Measurements from ENCODE around the gene IGFBP3. TPM values are rescaled to one million over a fixed set of nuclear protein-coding genes. Genes with fewer than 3 reads are reported as not detected.
A peak's percentile ranks its signal among the peaks of the same experiment; 100 is the strongest.

Gene IGFBP3
- total and polyA plus RNA-seq, 2 of the 13 experiments (the other 11 are each of a cell fraction or from before 2014, with no cell fraction given), result 57.5 TPM; not detected in 1

GRCh38 chr7:45890125-45890901 lies 30.8 kb downstream of the IGFBP3 start (continued):
- TF ChIP-seq FOXA1 (IDR thresholded peaks at IDR 0.05), result no peak
- TF ChIP-seq FOXA1 (CRISPR knock-in tag; IDR thresholded peaks at IDR 0.05), result no peak
- TF ChIP-seq ZNF468 (CRISPR knock-in tag; IDR thresholded peaks at IDR 0.05), result 0 out of 2 replicates have a peak, but pooled peaks have one; percentile 62
- TF ChIP-seq HOXA3 (CRISPR knock-in tag; IDR thresholded peaks at IDR 0.05), result peak; percentile 28; the same call in 1 of the 2 replicates
- no peak for TF ChIP-seq ZNF318 (CRISPR knock-in tag; IDR thresholded peaks at IDR 0.05)
- TF ChIP-seq ZNF782 (CRISPR knock-in tag; IDR thresholded peaks at IDR 0.05; ENCODE audit: borderline replicate concordance), result no peak
- TF ChIP-seq SRY (CRISPR knock-in tag; IDR thresholded peaks at IDR 0.05), result peak; percentile 66; the same call in 1 of the 2 replicates
- TF ChIP-seq ZNF629 (CRISPR knock-in tag; conservative IDR thresholded peaks at IDR 0.05), result peak; percentile 55; the same call in 1 of the 2 replicates
- no peak; the same call in 1 of the 2 replicates for TF ChIP-seq BATF2 (CRISPR knock-in tag; IDR thresholded peaks at IDR 0.05)
- TF ChIP-seq ZNF274 (CRISPR knock-in tag; IDR thresholded peaks at IDR 0.05), result no peak
- peak; percentile 72 for TF ChIP-seq ZNF232 (CRISPR knock-in tag; IDR thresholded peaks at IDR 0.05; ENCODE audit: borderline replicate concordance)
- peak; percentile 27; the same call in 1 of the 2 replicates for TF ChIP-seq SP4 (CRISPR knock-in tag; IDR thresholded peaks at IDR 0.05)
- TF ChIP-seq ZNF605 (CRISPR knock-in tag; IDR thresholded peaks at IDR 0.05), result peak; percentile 81
- TF ChIP-seq NR2F6 (IDR thresholded peaks at IDR 0.05), result no peak
- peak; percentile 5; the same call in 1 of the 2 replicates for TF ChIP-seq NR2F6 (CRISPR knock-in tag; IDR thresholded peaks at IDR 0.05)
- TF ChIP-seq FLYWCH1 (CRISPR knock-in tag; IDR thresholded peaks at IDR 0.05), result 0 out of 2 replicates have a peak, but pooled peaks have one; percentile 64
- TF ChIP-seq ZSCAN5A (CRISPR knock-in tag; IDR thresholded peaks at IDR 0.05; ENCODE audit: borderline replicate concordance), result no peak
- TF ChIP-seq TCF7 (IDR thresholded peaks at IDR 0.05; ENCODE audit: low read depth), result no peak
- TF ChIP-seq HNF1B (CRISPR knock-in tag; IDR thresholded peaks at IDR 0.05), result peak; percentile 34

All from HepG2 (cell line).